ENCODE measurements around the gene PRKCQ. TPM values are rescaled to one million over a fixed set of nuclear protein-coding genes. Genes with fewer than 3 reads are reported as not detected.

PRKCQ gene
- total and polyA plus RNA-seq, 2 of the 13 experiments (the other 11 are each of a cell fraction or from before 2014, with no cell fraction given): 0.13 to 0.35 TPM

DNA sequence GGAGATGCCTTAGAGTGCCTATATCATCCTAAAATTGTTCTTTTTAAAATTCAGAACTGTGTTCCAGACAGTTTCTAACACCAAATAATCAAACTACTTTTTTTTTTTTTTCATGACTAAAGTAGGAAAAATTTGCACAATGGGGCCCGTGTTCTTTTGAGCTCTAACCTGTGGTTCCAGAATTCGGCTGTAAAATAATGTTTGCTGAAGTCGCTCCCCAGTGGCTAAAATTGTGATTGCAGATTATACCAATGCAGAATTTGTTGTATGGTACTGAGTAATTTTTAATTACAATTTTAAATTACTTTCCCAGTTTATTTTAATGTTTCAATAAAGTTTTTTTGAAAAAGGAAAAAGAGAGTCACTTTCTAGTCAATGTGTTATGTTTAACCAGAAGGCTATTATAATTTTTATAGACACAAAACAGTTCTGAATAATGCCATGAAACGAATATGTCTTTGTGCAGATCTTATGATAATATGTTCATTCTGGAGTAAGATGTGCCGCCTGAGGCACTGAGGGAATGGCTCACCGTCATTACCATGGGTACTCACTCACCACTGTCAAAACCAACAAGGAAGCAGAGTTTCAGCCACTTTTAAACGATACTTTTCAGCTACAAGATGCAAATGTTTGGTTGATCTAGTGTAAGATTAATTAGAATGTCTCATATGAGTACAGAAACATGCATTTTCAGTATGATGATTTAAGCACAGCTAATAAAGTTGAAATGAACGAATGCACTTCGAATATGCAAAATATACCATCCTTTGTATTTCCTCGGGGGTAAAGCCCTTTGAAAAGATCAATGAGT is 173.6 kb downstream of the PRKCQ start (continued):
- TF ChIP-seq, protein P1, sequence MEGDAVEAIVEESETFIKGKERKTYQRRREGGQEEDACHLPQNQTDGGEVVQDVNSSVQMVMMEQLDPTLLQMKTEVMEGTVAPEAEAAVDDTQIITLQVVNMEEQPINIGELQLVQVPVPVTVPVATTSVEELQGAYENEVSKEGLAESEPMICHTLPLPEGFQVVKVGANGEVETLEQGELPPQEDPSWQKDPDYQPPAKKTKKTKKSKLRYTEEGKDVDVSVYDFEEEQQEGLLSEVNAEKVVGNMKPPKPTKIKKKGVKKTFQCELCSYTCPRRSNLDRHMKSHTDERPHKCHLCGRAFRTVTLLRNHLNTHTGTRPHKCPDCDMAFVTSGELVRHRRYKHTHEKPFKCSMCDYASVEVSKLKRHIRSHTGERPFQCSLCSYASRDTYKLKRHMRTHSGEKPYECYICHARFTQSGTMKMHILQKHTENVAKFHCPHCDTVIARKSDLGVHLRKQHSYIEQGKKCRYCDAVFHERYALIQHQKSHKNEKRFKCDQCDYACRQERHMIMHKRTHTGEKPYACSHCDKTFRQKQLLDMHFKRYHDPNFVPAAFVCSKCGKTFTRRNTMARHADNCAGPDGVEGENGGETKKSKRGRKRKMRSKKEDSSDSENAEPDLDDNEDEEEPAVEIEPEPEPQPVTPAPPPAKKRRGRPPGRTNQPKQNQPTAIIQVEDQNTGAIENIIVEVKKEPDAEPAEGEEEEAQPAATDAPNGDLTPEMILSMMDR (CRISPR knock-in tag; IDR thresholded peaks at IDR 0.05): peak; percentile 25

DNA sequence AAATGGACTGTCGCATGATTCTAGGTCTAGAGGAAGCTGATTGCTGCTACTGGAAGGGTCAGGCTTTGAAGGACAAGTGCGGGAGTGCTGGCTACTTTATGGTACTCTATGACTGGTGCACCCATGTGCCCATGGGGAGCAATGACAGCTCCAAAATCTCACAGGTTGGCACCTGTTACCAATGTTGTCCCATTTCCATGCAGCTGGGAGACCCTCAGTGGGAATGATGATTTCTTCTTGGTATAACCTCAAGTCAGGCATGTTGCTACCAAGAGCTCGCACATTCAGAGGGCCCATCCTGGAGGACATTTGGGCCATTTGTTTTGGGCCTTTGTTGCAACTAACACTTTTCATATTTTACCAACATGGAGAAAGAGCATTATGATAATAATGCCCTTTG is 174.4 kb downstream of the PRKCQ start:
- Histone ChIP-seq H3K9me3 (ENCODE audit: low read length) (no peaks in the 10 kb centered on the region), H3K36me3 (replicated peaks in 1 of 2; ENCODE audit: control insufficient read depth in 1 of 2, insufficient read depth in 2 of 2, low read length in 2 of 2) (no peaks in the 10 kb centered on the region), H3K4me2 (ENCODE audit: low read depth, low read length) (no peak overlapping the region), H3K4me1 (ENCODE audit: insufficient read depth, low read length) (peaks cover 6% of the 10 kb centered on the region; the same call in 1 of the 2 replicates), H3K9ac (ENCODE audit: insufficient read depth, low read depth, low read length) (no peak overlapping the region), H4K20me1 (ENCODE audit: insufficient read depth, low read length) (no peaks in the 10 kb centered on the region), H2AFZ (ENCODE audit: low read length) (no peak overlapping the region), H3K4me3 (replicated peaks in 1 of 3; ENCODE audit: insufficient read depth in 1 of 3, low read depth in 2 of 3, low read length in 3 of 3) (no peak overlapping the region), H3K27ac (ENCODE audit: extremely low read length, insufficient read depth, low read length) (no peak overlapping the region), H3K79me2 (ENCODE audit: insufficient read depth, low read length) (no peaks in the 10 kb centered on the region), H3K27me3 (ENCODE audit: control insufficient read depth in 1 of 2, insufficient read depth in 2 of 2, low read length in 2 of 2) (peaks cover 0 to 18% of the 10 kb centered on the region in 2 experiments; a peak in 3 of 5 replicates)
- CTCF ChIA-PET (ENCODE audit: low intra/inter-chr PET ratio, low total read pairs): no interaction called here
- ATAC-seq (no peak), FAIRE-seq (no peak), DNase-seq (ENCODE audit: low spot score) (no peak)
- in situ Hi-C loops (cut with HindIII; ENCODE audit: extremely low pct_ligation_motif_present, low pct_unique_long_range_greater_than_20kb) (loop anchor here (5.0 to 10.0 kb wide), 2 partner anchors 231 to 298 kb away; no protein-coding TSS in a partner anchor), intact Hi-C loops (cut with micrococcal nuclease; ENCODE audit: unreplicated experiment) (loop anchor here (1.0 to 10.0 kb wide), 2 partner anchors 131 to 232 kb away; no protein-coding TSS in a partner anchor)
- 100% methylated on average over 2 of the region's 3 CpGs for WGBS (ENCODE audit: low lambda C conversion rate)
- no TSS peak for BruUV-seq (replicated peaks)
- TF ChIP-seq, protein P2, sequence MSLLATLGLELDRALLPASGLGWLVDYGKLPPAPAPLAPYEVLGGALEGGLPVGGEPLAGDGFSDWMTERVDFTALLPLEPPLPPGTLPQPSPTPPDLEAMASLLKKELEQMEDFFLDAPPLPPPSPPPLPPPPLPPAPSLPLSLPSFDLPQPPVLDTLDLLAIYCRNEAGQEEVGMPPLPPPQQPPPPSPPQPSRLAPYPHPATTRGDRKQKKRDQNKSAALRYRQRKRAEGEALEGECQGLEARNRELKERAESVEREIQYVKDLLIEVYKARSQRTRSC (CRISPR knock-in tag; IDR thresholded peaks at IDR 0.05; ENCODE audit: low read depth): no peak
- TF ChIP-seq ZNF816 (CRISPR knock-in tag; IDR thresholded peaks at IDR 0.05; ENCODE audit: borderline replicate concordance) (no peak), ARNT2 (CRISPR knock-in tag; IDR thresholded peaks at IDR 0.05; ENCODE audit: low read depth) (no peak), ZNF703 (CRISPR knock-in tag; IDR thresholded peaks at IDR 0.05; ENCODE audit: borderline replicate concordance) (no peak)
- POLR2A ChIA-PET: no interaction called here

Data from HepG2 (cell line).